WTC11 (cell line): Measurements from ENCODE around the gene TASP1. TPM values are rescaled to one million over a fixed set of nuclear protein-coding genes. Genes with fewer than 3 reads are reported as not detected.

Experiments used
- ATAC-seq: fragments of 200-7000 bp; cut with Tn5 transposase; 2 replicates; pipeline ENCODE4 v1.10.0; 2021; ENCODE audit warnings: mild to moderate bottlenecking, moderate library complexity
- CTCF ChIA-PET: fragments of 300-600 bp; sonication (Branson Sonifier 250); formaldehyde crosslinking; loops from one replicate; lab custom pipeline; 2021; ENCODE audit warnings: antibody characterized with exemption; lab: Charles Lee
- POLR2A ChIA-PET: fragments of 350-600 bp; sonication (Branson Sonifier 250); formaldehyde crosslinking; loops from one replicate; lab custom pipeline; 2021; ENCODE audit warnings: antibody characterized with exemption; lab: Charles Lee
- DNase-seq: peaks from one replicate; pipeline ENCODE4 v3.0.0; 2021; ENCODE audit warnings: low spot score
- H3K27ac Mint-ChIP-seq: 2 replicates; pipeline ENCODE4 v1.8.0; 2021; ENCODE audit warnings: mixed read lengths
- H3K27me3 Mint-ChIP-seq: 2 replicates; pipeline ENCODE4 v1.8.0; 2021; ENCODE audit warnings: low read depth, mild to moderate bottlenecking, moderate library complexity, mixed read lengths
- H3K36me3 Mint-ChIP-seq: 2 replicates; pipeline ENCODE4 v1.8.0; 2021; ENCODE audit warnings: mixed read lengths
- H3K4me1 Mint-ChIP-seq: 2 replicates; pipeline ENCODE4 v1.8.0; 2022; ENCODE audit warnings: mixed read lengths
- H3K4me3 Mint-ChIP-seq: 2 replicates; pipeline ENCODE4 v1.8.0; 2021; ENCODE audit warnings: mild to moderate bottlenecking, moderate library complexity, mixed read lengths
- H3K9me3 Mint-ChIP-seq: 2 replicates; pipeline ENCODE4 v1.8.0; 2021; ENCODE audit warnings: mixed read lengths
- ATF3 ChIP-seq: sonication (generic); formaldehyde crosslinking; conservative IDR thresholded peaks from 2 replicates; pipeline ENCODE4 v1.8.1; 2022; ENCODE audit warnings: mild to moderate bottlenecking, missing genetic modification reagents
- CBFB ChIP-seq: sonication (generic); formaldehyde crosslinking; IDR thresholded peaks from 2 replicates; pipeline ENCODE4 v1.8.1; 2022; ENCODE audit warnings: mild to moderate bottlenecking, low read depth, missing genetic modification reagents
- CREB1 ChIP-seq: sonication (generic); formaldehyde crosslinking; IDR thresholded peaks from 2 replicates; pipeline ENCODE4 v1.8.0; 2023; ENCODE audit warnings: mild to moderate bottlenecking, missing genetic modification reagents
- CREM ChIP-seq: sonication (generic); formaldehyde crosslinking; IDR thresholded peaks from 2 replicates; pipeline ENCODE4 v1.8.1; 2022; ENCODE audit warnings: mild to moderate bottlenecking, missing genetic modification reagents, moderate library complexity
- EMX1 ChIP-seq: fragments of 250-450 bp; sonication (Bioruptor Pico); IDR thresholded peaks from 2 replicates; pipeline ENCODE4 v1.8.0; 2021; ENCODE audit warnings: mild to moderate bottlenecking
- ESRRA ChIP-seq: sonication (generic); formaldehyde crosslinking; IDR thresholded peaks from 2 replicates; pipeline ENCODE4 v1.8.1; 2022; ENCODE audit warnings: mild to moderate bottlenecking, missing genetic modification reagents, borderline replicate concordance
- GRHL2 ChIP-seq: fragments of 250-450 bp; sonication (Bioruptor Pico); IDR thresholded peaks from 2 replicates; pipeline ENCODE4 v1.8.0; 2022; ENCODE audit warnings: mild to moderate bottlenecking, moderate library complexity; ENCODE audit not compliant: insufficient replicate concordance, severe bottlenecking
- GTF2I ChIP-seq: fragments of 250-450 bp; sonication (Bioruptor Pico); conservative IDR thresholded peaks from 2 replicates; pipeline ENCODE4 v1.4.0; 2021; ENCODE audit warnings: mild to moderate bottlenecking
- IRF2 ChIP-seq: sonication (generic); formaldehyde crosslinking; IDR thresholded peaks from 2 replicates; pipeline ENCODE4 v1.8.0; 2022; ENCODE audit warnings: low read depth, missing genetic modification reagents, borderline replicate concordance
- JUN ChIP-seq: sonication (generic); formaldehyde crosslinking; IDR thresholded peaks from 2 replicates; pipeline ENCODE4 v1.8.0; 2023; ENCODE audit warnings: mild to moderate bottlenecking, missing genetic modification reagents
- KAT7 ChIP-seq: sonication (generic); formaldehyde crosslinking; IDR thresholded peaks from 2 replicates; pipeline ENCODE4 v1.8.1; 2023; ENCODE audit warnings: missing genetic modification reagents, mild to moderate bottlenecking, borderline replicate concordance
- MLX ChIP-seq: sonication (generic); formaldehyde crosslinking; IDR thresholded peaks from 2 replicates; pipeline ENCODE4 v1.8.1; 2023; ENCODE audit warnings: mild to moderate bottlenecking, missing genetic modification reagents, moderate library complexity
- NR1H2 ChIP-seq: sonication (generic); formaldehyde crosslinking; IDR thresholded peaks from 2 replicates; pipeline ENCODE4 v1.9.0; 2021; ENCODE audit warnings: mild to moderate bottlenecking, moderate library complexity, missing genetic modification reagents
- NR3C1 ChIP-seq: sonication (generic); formaldehyde crosslinking; conservative IDR thresholded peaks from 2 replicates; pipeline ENCODE4 v1.8.1; 2023; ENCODE audit warnings: low read depth, mild to moderate bottlenecking, missing genetic modification reagents
- PRRX2 ChIP-seq: fragments of 250-450 bp; sonication (Bioruptor Pico); IDR thresholded peaks from 2 replicates; pipeline ENCODE4 v1.8.0; 2021; ENCODE audit warnings: mild to moderate bottlenecking
- RORB ChIP-seq: fragments of 250-450 bp; sonication (Bioruptor Pico); IDR thresholded peaks from 2 replicates; pipeline ENCODE4 v1.9.0; 2021; ENCODE audit warnings: mild to moderate bottlenecking
- SMAD4 ChIP-seq: sonication (generic); formaldehyde crosslinking; IDR thresholded peaks from 2 replicates; pipeline ENCODE4 v1.8.0; 2022; ENCODE audit warnings: mild to moderate bottlenecking, missing genetic modification reagents
- TCF7 ChIP-seq: sonication (generic); formaldehyde crosslinking; IDR thresholded peaks from 2 replicates; pipeline ENCODE4 v1.8.0; 2022; ENCODE audit warnings: mild to moderate bottlenecking, low read depth, missing genetic modification reagents, moderate library complexity
- TEAD1 ChIP-seq: sonication (generic); formaldehyde crosslinking; IDR thresholded peaks from 2 replicates; pipeline ENCODE4 v1.8.0; 2022; ENCODE audit warnings: mild to moderate bottlenecking, missing genetic modification reagents
- TEAD4 ChIP-seq: sonication (generic); formaldehyde crosslinking; IDR thresholded peaks from 2 replicates; pipeline ENCODE4 v1.8.0; 2022; ENCODE audit warnings: mild to moderate bottlenecking, missing genetic modification reagents
- USF2 ChIP-seq: sonication (generic); formaldehyde crosslinking; IDR thresholded peaks from 2 replicates; pipeline ENCODE4 v1.8.1; 2023; ENCODE audit warnings: mild to moderate bottlenecking, missing genetic modification reagents, moderate library complexity
- ZBTB43 ChIP-seq: sonication (generic); formaldehyde crosslinking; IDR thresholded peaks from 2 replicates; pipeline ENCODE4 v1.8.1; 2023; ENCODE audit warnings: mild to moderate bottlenecking, missing genetic modification reagents
- ZMAT4 ChIP-seq: fragments of 250-450 bp; sonication (Bioruptor Pico); IDR thresholded peaks from 2 replicates; pipeline ENCODE4 v1.9.0; 2021; ENCODE audit warnings: mild to moderate bottlenecking
- ZNF138 ChIP-seq: sonication (generic); formaldehyde crosslinking; conservative IDR thresholded peaks from 2 replicates; pipeline ENCODE4 v1.8.1; 2022; ENCODE audit warnings: mild to moderate bottlenecking, moderate library complexity, missing genetic modification reagents
- ZNF671 ChIP-seq: fragments of 250-450 bp; sonication (Bioruptor Pico); IDR thresholded peaks from 2 replicates; pipeline ENCODE4 v1.8.0; 2021; ENCODE audit warnings: mild to moderate bottlenecking
- total RNA-seq: library from RNA; stranded (reverse); gene quantifications from 3 replicates; pipeline ENCODE4 v1.2.3, GENCODE V29; 2021
- TF ChIP-seq, protein P1 (sequence below): sonication (generic); formaldehyde crosslinking; IDR thresholded peaks from 2 replicates; pipeline ENCODE4 v1.8.1; 2022; ENCODE audit warnings: low read depth, mild to moderate bottlenecking, moderate library complexity, missing genetic modification reagents, borderline replicate concordance
- TF ChIP-seq, protein P2 (sequence below): sonication (generic); formaldehyde crosslinking; IDR thresholded peaks from 2 replicates; pipeline ENCODE4 v1.8.1; 2022; ENCODE audit warnings: low read depth, missing genetic modification reagents, borderline replicate concordance
- TF ChIP-seq, protein P3 (sequence below): sonication (generic); formaldehyde crosslinking; IDR thresholded peaks from 2 replicates; pipeline ENCODE4 v1.8.0; 2022; ENCODE audit warnings: mild to moderate bottlenecking, missing genetic modification reagents
- TF ChIP-seq, protein P4 (sequence below): sonication (generic); formaldehyde crosslinking; IDR thresholded peaks from 2 replicates; pipeline ENCODE4 v1.8.1; 2023; ENCODE audit warnings: mild to moderate bottlenecking, missing genetic modification reagents

The TASP1 gene
- total RNA-seq, 1 experiment from 2014 or later = 12.4 TPM

DNA sequence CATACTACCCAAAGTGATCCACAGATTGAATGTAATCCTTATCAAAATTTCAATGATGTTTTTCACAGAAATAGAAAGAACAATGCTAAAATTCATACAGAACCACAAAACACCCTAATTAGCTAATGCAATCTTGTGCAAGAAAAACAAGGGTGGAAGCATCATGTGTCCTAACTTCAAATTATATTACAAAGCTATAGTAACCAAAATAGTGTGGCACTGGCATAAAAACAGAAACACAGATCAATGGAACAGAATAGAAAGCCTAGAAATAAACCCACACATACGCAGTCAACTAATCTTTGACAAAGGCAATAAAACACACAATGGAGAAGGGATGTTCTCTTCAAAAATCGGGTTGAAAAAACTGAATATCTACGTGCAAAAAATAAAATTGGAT, 131.1 kb downstream of the TASP1 start:
- Mint-ChIP-seq H3K9me3 (peaks cover 46% of the 10 kb centered on the region), H3K4me3 (no peak overlapping the region), H3K4me1 (no peaks in the 10 kb centered on the region)
- TF ChIP-seq RORB (CRISPR knock-in tag) = no peak
- no peak for TF ChIP-seq ZNF671 (CRISPR knock-in tag)
- TF ChIP-seq JUN (CRISPR knock-in tag) = no peak
- no peak for TF ChIP-seq GTF2I (CRISPR knock-in tag)
- no peak for TF ChIP-seq TEAD1 (CRISPR knock-in tag)
- no peak for TF ChIP-seq ATF3 (CRISPR knock-in tag)
- no peak for TF ChIP-seq MLX (CRISPR knock-in tag)
- no peak for TF ChIP-seq EMX1 (CRISPR knock-in tag)
- TF ChIP-seq CREB1 = no peak
- TF ChIP-seq ZBTB43 (CRISPR knock-in tag) = no peak
- TF ChIP-seq, protein P1, sequence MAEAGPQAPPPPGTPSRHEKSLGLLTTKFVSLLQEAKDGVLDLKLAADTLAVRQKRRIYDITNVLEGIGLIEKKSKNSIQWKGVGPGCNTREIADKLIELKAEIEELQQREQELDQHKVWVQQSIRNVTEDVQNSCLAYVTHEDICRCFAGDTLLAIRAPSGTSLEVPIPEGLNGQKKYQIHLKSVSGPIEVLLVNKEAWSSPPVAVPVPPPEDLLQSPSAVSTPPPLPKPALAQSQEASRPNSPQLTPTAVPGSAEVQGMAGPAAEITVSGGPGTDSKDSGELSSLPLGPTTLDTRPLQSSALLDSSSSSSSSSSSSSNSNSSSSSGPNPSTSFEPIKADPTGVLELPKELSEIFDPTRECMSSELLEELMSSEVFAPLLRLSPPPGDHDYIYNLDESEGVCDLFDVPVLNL (CRISPR knock-in tag) = no peak
- TF ChIP-seq TEAD4 (CRISPR knock-in tag) = no peak
- no peak for TF ChIP-seq IRF2 (CRISPR knock-in tag)
- TF ChIP-seq ZNF138 = no peak
- no peak for TF ChIP-seq ZMAT4
- TF ChIP-seq, protein P2, sequence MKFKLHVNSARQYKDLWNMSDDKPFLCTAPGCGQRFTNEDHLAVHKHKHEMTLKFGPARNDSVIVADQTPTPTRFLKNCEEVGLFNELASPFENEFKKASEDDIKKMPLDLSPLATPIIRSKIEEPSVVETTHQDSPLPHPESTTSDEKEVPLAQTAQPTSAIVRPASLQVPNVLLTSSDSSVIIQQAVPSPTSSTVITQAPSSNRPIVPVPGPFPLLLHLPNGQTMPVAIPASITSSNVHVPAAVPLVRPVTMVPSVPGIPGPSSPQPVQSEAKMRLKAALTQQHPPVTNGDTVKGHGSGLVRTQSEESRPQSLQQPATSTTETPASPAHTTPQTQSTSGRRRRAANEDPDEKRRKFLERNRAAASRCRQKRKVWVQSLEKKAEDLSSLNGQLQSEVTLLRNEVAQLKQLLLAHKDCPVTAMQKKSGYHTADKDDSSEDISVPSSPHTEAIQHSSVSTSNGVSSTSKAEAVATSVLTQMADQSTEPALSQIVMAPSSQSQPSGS = no peak
- TF ChIP-seq SMAD4 (CRISPR knock-in tag) = no peak
- TF ChIP-seq NR1H2 = no peak
- TF ChIP-seq CREM (CRISPR knock-in tag) = no peak
- no peak for TF ChIP-seq PRRX2 (CRISPR knock-in tag)
- TF ChIP-seq, all 79 proteins: peak for 0
- DNase-seq = no peak
- ChIA-PET CTCF (interaction anchor here (1.2 kb wide), 1 partner anchor 183 kb away, joined by 3 read pairs; no protein-coding TSS in a partner anchor), POLR2A (no interaction called here)
- no peak for ATAC-seq
- H3K27me3 Mint-ChIP-seq = no peaks in the 10 kb centered on the region
- H3K36me3 Mint-ChIP-seq = peaks cover 42% of the 10 kb centered on the region
- no peak overlapping the region for H3K27ac Mint-ChIP-seq

DNA sequence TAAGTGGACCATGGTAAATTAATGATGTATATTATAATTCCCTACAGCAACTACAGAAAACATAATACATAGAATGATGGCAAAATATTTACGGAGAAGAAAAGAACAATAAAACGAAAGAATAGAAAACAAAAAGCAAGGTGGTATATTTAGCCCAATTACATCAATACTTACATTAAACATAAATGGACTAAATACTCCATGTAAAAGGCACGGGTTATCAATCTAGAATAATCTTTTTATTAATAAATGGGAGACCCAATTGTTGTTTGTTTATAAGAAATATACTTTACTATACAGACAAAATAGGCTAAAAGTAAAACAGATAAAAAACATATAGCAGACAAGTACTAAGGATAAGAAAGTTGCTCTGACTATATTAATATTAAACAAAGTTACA, 137.2 kb downstream of the TASP1 start:
- no peak overlapping the region for H3K4me3 Mint-ChIP-seq
- TF ChIP-seq NR3C1 (CRISPR knock-in tag) = no peak
- TF ChIP-seq KAT7 (CRISPR knock-in tag) = no peak
- TF ChIP-seq, protein P3, sequence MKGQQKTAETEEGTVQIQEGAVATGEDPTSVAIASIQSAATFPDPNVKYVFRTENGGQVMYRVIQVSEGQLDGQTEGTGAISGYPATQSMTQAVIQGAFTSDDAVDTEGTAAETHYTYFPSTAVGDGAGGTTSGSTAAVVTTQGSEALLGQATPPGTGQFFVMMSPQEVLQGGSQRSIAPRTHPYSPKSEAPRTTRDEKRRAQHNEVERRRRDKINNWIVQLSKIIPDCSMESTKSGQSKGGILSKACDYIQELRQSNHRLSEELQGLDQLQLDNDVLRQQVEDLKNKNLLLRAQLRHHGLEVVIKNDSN (CRISPR knock-in tag) = no peak
- TF ChIP-seq, protein P4, sequence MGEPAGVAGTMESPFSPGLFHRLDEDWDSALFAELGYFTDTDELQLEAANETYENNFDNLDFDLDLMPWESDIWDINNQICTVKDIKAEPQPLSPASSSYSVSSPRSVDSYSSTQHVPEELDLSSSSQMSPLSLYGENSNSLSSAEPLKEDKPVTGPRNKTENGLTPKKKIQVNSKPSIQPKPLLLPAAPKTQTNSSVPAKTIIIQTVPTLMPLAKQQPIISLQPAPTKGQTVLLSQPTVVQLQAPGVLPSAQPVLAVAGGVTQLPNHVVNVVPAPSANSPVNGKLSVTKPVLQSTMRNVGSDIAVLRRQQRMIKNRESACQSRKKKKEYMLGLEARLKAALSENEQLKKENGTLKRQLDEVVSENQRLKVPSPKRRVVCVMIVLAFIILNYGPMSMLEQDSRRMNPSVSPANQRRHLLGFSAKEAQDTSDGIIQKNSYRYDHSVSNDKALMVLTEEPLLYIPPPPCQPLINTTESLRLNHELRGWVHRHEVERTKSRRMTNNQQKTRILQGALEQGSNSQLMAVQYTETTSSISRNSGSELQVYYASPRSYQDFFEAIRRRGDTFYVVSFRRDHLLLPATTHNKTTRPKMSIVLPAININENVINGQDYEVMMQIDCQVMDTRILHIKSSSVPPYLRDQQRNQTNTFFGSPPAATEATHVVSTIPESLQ (CRISPR knock-in tag) = no peak
- TF ChIP-seq CBFB = no peak
- TF ChIP-seq GRHL2 (CRISPR knock-in tag) = no peak
- TF ChIP-seq ESRRA (CRISPR knock-in tag) = no peak
- TF ChIP-seq TCF7 = no peak
- TF ChIP-seq USF2 (CRISPR knock-in tag) = no peak
- TF ChIP-seq RORB (CRISPR knock-in tag) = no peak

More for the DNA sequence above, 137.2 kb downstream of the TASP1 start:
- ChIA-PET POLR2A (no interaction called here), CTCF (no interaction called here)
- H3K27ac Mint-ChIP-seq = no peak overlapping the region
- DNase-seq = no peak
- no peaks in the 10 kb centered on the region for H3K27me3 Mint-ChIP-seq
- no peak for ATAC-seq
- peaks cover 79% of the 10 kb centered on the region for H3K9me3 Mint-ChIP-seq
- no peaks in the 10 kb centered on the region for H3K4me1 Mint-ChIP-seq
- peaks cover 71% of the 10 kb centered on the region for H3K36me3 Mint-ChIP-seq
